OCI-M2 (cell line): Measurements from ENCODE around the gene ENTHD1.
"Not testable (repeated sequence)": the region's sequence is repeated elsewhere in the genome, so short reads cannot be mapped to it uniquely, and the experiment has no call there.

ENCODE experiments used
- DNase-seq: peaks from one replicate; lab custom pipeline; 2025; ENCODE audit not compliant: unreplicated experiment; lab: John Stamatoyannopoulos, UW

Gene ENTHD1

DNA sequence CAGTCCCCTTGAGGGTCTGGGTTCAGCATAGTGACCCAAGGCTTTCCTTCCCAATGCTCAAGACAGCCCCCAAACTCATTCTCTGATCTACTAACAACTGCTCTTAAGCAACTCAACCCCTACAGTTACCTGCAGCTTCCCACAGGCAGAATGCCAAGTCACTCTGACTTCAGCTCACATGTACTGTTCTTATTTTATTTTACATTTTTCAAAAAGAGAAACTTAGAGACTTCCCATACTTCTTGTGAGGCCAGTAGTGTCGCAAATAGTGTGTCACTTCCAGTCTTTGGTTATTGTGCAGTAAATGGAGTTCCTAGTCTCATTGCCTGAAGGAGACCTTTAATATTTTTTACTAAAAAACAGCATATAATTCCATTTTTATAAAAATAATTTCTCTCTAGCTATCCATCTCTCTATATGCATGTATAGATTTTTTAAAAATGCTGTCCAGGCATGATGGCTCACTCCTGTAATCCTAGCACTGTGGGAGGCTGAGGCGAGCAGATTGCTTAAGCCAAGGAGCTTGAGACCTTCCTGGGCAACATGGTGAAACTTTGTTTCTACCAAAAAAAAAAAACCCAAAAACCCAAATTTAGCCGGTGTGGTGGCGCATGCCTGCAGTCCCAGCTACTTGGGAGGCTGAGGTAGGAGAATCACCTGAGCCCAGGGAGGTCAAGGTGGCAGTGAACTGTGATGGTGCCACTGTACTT lies 41.8 kb downstream of the ENTHD1 start:
- no peak for DNase-seq

DNA sequence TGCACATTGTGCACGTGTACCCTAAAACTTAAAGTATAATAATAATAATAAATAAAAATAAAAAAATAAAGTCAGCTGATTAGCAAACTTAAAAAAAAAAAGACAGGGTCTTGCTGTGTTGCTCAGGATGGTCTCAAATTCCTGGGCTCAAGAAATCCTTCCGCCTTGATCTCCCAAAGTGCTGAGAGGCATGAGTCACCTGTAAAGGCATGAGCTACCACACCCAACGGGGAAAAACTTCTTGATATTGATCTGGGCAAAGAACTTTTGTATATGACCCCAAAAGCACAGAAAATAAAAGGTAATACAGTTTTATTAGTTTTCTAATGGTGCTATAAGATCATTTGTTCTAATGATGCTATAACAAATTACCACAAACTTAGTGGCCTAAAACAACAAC lies 46.1 kb downstream of the ENTHD1 start:
- DNase-seq: no peak

DNA sequence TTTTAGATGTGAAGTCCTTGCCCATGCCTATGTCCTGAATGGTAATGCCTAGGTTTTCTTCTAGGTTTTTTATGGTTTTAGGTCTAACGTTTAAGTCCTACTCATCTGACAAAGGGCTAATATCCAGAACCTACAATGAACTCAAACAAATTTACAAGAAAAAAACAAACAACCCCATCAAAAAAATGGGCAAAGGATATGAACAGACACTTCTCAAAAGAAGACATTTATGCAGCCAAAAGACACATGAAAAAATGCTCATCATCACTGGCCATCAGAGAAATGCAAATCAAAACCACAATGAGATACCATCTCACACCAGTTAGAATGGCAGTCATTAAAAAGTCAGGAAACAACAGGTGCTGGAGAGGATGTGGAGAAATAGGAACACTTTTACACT lies 47.0 kb downstream of the ENTHD1 start:
- DNase-seq: not testable (repeated sequence)

DNA sequence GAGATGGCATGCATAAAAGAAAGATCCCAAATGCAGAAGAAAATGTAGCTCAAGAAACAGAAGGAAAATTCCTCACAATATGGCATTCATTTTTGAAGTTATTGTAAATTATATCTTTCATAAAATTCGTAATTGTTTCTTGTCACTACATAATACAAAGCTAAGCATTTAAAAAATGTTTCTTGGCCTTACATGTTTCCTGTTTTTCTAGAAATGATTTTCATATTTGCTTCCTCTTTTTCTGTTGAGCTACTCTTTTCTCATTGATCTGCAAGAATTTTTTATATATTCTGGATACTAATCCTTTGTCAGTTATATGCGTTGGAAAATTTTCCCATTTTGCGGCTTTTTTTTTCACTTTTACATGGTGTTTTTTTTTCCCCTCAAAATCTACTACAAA lies 48.0 kb downstream of the ENTHD1 start:
- no peak for DNase-seq

DNA sequence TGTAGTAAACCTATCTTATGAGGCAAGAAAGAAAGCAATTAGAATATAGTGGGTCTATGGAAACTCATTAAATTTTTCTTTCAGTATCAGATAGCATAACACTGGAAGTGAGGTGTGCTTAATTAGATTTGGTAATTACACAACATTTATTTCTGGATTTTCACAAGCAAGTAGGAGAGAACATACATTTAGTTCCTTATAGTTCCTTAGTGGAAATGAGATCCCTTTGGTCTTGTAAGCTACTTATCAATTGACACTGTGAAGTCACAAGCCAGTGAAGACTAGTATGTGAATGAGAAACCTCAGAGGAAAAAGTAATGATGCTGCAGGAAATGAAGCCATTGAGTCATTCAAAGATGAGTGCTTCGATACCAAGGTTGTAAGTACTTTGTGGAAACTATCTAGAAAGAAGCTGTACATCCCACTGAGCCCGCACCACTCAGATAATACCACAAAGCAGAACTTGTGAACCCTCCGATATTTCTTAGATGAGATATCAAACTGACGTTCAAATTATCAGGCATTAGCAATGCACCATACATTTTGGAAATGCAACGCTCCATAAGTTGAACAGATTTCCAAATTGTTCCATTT lies 53.5 kb downstream of the ENTHD1 start:
- DNase-seq: peak; percentile 44

DNA sequence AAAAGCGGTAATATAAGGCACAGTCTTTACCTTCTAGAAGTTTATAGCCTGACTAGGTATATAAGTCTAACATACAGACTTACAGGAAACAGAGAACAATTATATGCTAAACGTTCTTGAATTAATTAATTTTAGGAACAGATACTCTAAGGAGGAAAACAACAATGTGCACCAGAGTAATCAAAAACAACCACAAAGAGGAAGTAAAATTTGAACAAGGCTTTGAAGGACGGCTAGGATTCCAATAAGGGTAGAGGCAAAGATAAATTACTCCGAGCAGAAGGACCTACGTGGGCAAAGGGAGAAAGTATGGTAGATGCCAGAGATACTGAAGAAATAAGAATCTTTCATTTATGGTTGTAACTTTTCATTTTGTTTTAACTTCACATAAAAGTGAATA lies 54.4 kb downstream of the ENTHD1 start:
- no peak for DNase-seq

DNA sequence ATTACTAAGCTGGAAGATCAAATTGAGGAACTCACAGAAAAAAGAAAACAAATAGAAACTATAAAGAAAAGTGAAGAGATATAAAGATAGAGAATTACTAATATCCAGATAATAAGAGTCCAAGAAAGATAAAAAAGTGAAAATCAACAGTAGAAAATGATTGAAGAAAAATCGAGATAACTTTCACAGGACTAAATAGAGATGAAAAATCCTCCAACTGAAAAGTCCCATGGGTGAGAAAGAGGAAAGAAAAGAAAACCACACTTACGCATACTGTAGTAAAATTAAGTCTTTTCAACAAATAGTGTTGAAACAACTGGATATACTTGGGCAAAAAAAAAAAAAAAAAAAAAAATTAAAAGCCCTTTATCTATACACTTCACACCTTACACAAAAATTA lies 60.0 kb downstream of the ENTHD1 start:
- DNase-seq: no peak

DNA sequence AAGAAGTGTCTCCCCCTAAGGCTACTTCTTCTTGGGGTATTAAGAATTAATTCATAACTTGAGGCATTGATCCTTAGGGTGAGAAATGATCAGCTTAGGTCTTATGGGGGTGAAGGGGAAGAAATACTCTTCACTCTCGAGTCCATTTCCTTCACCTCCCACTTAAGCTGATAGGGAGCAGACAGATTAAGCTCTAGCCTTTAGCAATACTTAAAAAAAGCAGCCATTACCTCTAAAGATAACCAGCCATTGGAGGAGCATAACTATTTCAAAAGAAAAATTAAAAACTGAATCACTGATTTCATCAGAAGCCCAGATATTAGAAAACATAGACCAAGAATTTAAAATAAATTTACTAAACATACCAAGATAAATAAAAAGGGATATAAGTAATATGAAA lies 60.5 kb downstream of the ENTHD1 start:
- no peak for DNase-seq

DNA sequence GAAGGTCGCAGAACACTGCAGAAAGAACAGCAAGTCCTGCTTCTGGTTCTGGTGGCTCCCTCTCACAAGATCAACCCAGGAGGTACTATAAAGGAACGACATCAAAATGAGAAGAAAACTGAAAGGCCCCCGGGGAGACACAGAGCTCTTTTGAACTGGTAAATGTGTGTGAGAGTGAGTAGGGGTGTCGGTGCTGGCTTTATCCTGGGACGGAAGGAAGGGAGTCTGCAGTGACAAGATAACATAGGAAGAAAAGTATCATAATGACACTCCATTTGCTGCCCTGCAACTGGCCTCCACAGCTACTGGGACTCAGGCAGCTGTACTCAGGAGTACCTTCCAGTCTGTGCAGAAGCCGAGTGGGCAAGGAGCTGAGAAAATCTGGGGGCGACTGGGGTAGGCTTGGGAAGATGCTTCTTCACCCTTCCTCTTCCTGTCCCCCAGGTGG lies 60.9 kb downstream of the ENTHD1 start:
- peak; percentile 49 for DNase-seq

DNA sequence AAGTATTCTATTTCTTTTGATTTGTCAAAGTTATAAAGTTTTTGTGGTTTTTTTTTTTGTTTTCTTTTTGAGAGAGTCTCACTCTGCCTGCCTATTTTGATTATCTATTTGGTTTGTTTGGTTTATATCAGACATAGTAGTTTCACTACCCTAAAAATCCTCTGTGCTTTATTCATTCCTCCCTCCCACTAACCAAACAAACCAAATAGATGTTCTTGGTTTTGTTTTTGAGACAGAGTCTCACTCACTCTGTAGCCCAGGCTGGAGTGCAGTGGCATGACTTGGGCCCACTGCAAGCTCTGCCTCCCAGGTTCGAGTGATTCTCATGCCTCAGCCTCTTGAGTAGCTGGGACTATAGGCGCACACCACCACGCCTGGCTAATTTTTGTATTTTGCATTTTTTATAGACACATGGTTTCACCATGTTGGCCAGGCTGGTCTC lies 67.9 kb downstream of the ENTHD1 start:
- no peak for DNase-seq

DNA sequence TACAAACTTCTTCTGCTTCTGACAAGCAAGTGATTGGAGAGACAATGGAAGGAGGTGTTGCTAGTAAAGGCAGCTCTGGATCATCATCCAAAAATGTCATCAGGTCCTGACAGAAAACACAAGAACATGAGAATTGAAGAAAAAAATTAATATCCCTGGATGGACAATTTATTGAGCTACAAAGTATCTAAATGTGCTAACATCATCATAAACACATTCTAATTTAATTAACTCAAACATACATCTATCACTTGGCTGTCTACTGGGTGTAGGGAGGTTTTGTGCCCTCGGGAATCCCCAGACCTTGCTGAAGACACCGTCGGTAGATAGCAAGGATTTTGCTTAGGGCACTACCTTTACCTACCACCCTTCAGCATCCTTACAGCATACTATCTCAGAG lies 72.6 kb downstream of the ENTHD1 start:
- no peak for DNase-seq

DNA sequence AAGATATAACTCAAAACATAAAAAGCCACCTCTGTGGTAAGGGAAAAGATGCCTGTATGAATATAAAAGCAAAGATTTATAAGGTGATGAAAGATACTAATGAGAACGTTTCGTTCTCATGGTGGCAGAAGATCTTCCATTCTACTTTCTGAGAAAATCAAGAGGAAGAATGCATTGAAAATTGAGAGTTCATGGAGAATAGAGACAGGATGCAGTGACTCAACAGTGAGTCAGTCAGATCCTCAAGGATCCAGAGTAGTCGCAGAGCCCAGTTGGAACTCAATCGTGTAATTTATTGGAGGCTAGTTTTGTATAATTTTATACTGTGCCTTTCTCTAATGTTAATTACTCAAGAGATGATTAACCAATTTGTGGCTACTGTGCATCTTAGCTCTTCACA lies 73.3 kb downstream of the ENTHD1 start:
- no peak for DNase-seq

DNA sequence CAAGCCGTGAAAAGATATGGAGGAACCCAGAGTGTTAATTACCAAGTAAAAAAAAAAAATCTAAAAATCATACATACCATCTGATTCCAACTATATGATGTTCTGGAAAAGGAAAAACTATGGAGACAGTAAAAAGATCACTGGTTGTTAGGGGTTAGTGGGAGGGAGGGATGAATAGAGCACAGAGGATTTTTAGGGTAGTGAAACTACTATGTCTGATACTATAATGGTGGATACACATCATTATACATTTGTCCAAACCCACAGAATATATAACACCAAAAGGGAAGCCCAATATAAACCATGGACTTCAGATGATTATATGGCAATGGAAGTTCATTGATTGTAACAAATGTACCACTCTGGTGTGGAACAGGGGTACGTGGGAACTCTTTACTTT lies 74.1 kb downstream of the ENTHD1 start:
- no peak for DNase-seq

DNA sequence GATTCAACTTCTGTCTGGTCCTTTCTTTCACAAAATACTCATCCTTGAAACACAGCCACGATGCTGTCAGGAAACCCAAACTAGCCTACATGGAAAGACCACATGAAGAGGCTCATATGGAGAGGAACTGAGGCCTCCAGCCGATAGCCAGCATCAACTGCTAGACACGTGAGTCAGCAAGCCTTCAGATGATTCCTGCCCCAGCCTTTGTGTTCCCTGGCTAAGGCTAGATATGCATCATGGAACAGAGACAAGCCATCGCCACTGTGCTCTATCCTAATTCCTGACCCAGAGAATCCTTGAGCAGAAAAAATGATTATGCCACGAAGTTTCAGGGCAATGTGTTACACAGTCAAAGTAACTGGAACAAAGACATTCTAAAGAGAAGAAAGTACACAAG lies 75.5 kb downstream of the ENTHD1 start:
- DNase-seq: no peak

DNA sequence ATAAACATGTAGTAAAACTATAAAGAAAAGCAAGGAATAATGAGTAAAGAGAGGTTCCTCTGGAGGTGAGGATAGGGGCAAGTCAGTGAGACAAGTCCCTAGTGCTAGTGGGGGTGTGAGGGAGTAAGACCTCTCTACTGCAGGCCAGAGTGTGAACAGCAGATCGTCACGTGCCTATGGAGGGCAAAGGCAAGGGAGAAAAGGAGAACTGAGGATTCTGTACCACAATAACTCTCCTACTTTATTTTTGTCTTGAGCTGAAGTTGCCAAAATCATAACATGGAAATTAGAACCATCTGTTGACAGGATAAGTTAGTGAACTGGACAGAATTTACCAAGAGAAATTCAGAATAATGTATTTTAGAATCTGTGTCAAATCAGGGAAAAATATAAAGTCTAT lies 77.6 kb downstream of the ENTHD1 start:
- no peak for DNase-seq

DNA sequence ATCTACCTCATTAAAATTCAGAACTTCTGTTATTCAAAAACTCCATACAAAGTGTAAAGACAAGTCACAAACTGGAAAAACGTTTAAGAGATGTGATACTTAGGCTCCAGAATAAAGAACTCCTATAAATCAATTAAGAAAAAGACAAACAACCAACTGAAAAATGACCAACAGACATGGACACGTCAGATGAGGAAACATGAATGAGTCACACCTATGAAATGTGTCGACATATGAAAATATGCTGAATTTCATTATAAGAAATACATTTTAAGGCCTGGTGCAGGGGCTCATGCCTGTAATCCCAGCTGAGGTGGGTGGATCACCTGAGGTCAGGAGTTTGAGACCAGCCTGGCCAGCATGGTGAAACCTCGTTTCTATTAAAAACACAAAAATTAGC lies 78.7 kb downstream of the ENTHD1 start:
- no peak for DNase-seq

DNA sequence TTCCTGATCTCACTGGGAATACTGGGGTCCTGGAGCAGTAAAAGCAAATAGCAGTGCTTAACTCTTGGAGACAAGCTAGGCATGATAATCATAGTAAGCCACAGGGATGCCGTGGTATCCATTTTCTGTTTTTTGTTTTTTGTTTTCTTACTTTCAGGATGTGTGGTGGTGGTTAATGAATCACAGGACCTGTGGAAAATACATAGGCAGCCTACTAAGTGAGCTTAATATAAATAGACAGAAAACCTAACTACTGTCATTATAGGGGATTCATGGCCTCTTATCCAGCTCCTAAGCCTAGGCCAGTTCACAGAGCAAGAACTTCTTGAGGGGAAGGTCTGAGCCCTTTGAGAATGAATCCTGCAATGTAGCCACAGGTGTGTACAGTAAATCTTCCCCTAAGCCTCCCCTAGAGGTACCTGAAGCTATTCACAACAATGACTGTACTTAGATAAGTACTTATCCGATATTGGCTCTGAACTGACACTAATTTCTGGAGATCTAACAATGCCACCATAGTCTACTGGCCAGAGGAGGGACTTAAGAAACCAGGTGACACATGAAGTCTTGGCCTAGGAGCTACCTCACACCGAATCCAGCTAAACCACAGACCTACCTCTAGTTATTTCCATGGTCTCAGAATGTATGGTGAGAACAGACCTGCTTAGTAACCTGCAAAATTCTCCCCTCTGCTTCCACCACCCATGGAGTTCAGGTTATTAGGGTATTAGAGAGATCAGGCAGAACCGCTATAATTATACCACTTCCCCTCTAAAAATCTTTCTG lies 83.6 kb downstream of the ENTHD1 start:
- no peak for DNase-seq

DNA sequence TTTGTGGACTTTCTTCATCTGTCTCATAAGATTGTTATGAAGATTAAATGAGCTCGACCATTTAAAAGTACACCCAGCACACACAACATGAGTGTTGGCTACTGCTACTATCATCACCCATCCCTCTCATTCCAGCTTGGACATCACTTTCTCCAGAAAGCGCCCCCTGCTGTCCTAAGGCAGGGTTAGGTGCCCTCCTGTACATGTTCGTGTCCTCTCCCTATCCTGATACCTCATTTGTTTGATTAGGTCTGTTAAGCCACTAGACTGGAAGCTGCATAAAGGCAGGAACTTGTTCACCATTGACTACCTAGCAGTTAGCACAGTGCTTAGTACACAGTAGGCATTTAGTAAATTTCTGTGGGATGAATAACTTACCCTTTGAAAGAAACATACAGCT lies 85.5 kb downstream of the ENTHD1 start:
- DNase-seq: no peak

DNA sequence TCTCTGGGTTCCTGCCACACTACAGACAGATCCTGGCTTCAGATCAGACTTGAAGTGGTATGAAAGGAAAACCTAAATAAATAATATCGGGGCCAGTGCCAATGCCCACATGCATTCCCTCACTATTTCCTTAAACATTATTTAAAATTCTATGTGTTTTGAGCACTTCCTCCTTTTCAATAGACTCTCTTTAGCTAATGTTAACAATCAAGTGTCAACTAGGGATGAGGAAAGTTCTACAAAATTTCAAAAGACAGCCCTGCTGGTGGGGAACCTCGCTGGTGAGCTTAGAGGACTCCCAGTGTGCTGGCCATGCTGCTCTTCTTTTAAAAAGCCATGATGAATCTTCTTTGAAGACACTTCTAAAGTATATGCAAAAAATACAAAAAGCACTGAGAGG lies 87.5 kb downstream of the ENTHD1 start:
- DNase-seq: no peak

DNA sequence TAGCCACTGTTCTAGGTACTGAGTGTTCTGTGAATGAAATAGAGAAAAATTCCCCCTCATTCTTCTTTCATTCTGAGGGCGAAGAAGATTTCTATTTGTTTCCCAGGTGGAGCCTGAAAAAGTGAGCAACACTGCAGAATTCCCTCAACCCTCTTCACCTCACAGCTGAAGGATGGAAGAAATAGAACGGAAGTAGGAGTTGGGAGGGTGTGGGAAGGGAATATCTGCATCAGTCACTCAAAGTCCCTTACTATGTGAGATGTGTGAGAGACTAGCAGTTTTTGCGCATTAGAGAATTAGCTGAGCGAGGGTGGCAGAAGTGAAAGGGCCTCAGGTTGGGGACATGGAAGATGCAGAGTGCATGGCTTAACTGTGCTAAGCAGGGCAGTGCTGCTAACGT lies 88.4 kb downstream of the ENTHD1 start:
- DNase-seq: no peak

DNA sequence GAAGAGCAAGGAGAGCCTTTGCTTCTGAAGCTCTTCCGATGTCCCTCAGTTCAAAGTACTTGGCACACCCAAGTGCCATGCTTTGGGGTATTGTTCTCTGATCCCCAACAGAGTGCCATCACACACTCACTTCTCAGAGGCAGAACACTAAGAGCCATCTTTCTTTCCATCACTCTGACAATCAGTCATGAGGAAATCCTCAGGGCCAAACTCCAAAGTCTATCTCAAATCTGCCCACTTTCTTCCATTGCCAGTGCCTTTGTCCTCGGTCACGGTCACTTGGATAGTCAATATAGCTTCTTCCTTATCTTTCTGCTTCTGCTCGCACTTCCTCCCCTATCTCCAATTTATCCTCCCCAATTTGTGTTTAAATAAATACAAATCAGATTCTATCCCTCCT lies 90.9 kb downstream of the ENTHD1 start:
- no peak for DNase-seq

DNA sequence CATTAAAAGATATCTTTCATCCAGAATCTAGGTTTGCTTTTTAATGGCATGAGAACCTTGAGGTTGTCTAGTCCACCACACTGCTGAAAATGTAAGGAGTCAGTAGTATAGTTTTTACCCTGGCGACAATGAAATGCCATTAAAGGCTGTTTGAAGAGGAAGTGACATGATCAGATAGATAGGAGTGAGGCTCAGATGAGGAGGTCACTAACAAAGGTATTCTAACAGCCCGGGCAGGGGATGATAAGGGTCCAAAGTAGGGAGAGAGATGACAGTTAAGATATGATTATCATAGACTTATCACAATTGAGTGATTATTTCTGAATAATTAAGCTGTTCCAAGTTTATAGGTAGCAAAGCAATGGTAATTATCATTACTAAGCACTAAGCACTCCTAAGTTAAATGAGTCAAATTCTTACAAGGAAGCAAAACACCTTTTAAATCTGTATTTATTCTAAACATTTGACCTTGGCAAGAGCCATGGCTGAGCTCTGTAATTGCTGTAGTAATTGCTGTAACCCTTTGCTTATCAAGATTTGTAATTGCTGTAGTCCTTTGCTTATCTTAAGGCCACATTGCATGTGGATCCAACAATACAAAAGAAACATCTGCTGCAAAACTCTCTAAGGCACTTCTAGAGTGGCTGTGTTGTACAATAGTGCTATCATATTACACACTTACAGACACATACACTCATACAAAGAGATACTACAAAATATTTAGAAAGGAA lies 92.6 kb downstream of the ENTHD1 start:
- DNase-seq: no peak
